HepG2 (cell line): ENCODE measurements around the gene AFF2. TPM values are rescaled to one million over a fixed set of nuclear protein-coding genes. Genes with fewer than 3 reads are reported as not detected.

Experiments
- ATAC-seq: fragments of 200-7000 bp; cut with Tn5 transposase; 3 replicates; pipeline ENCODE4 v1.9.1; 2020; ENCODE audit warnings: mild to moderate bottlenecking, moderate library complexity
- BruUV-seq: library from RNA; stranded (reverse); fragments of 400-500 nt; replicated peaks from 2 replicates; lab custom pipeline; 2021; lab: Mats Ljungman, UMichigan
- CTCF ChIA-PET: fragments of 300-600 bp; formaldehyde crosslinking; extraction: SDS; loops from one replicate; lab custom pipeline; 2021; ENCODE audit warnings: low total read pairs, inconsistent platforms, low intra/inter-chr PET ratio; lab: Yijun Ruan, JAX
- POLR2A ChIA-PET: fragments of 350-600 bp; sonication (Branson Sonifier 250); formaldehyde crosslinking; loops from one replicate; lab custom pipeline; 2020; ENCODE audit warnings: antibody characterized with exemption, inconsistent platforms; lab: Yijun Ruan, JAX
- DNase-seq: peaks from one replicate; pipeline ENCODE4 v3.0.0-alpha.2; 2015; ENCODE audit warnings: low spot score
- FAIRE-seq: peaks from 3 replicates; lab custom pipeline; 2011; peaks lifted over from hg19 to GRCh38; lab: Jason Lieb, UNC
- H2AFZ ChIP-seq: one replicate; pipeline ENCODE4 v1.6.1; 2011; ENCODE audit warnings: low read length, inconsistent platforms
- H3K27ac ChIP-seq: fragments of 300-600 bp; 3 replicates; pipeline ENCODE4 v1.8.0; 2011; ENCODE audit warnings: mixed run types, mild to moderate bottlenecking, mixed read lengths, low read length, inconsistent platforms; ENCODE audit not compliant: insufficient read depth; ENCODE audit errors: extremely low read length
- H3K27me3 ChIP-seq, 2 experiments: fragments of 200-600 bp in 1 of 2; 2 replicates in 1 of 2; 3 replicates in 1 of 2; pipeline versions ENCODE4 v1.6.0 to v1.8.0; 2011; ENCODE audit warnings: low read length in 2 of 2, mild to moderate bottlenecking in 2 of 2, moderate library complexity in 2 of 2, inconsistent platforms in 1 of 2; ENCODE audit not compliant: insufficient read depth in 2 of 2, control insufficient read depth in 1 of 2
- H3K36me3 ChIP-seq, 2 experiments: fragments of 200-600 bp in 1 of 2; replicated peaks in 1 of 2; 2 replicates in 1 of 2; 3 replicates in 1 of 2; pipeline versions ENCODE4 v1.5.1 to v1.8.0; 2011; ENCODE audit warnings: low read length in 2 of 2, inconsistent platforms in 1 of 2; ENCODE audit not compliant: insufficient read depth in 2 of 2, control insufficient read depth in 1 of 2
- H3K4me1 ChIP-seq: 2 replicates; pipeline ENCODE4 v1.5.1; 2012; ENCODE audit warnings: low read length, inconsistent platforms; ENCODE audit not compliant: insufficient read depth
- H3K4me2 ChIP-seq: 2 replicates; pipeline ENCODE4 v1.6.0; 2011; ENCODE audit warnings: low read depth, low read length, inconsistent platforms
- H3K4me3 ChIP-seq, 3 experiments: fragments of 200-600 bp in 1 of 3; sonication (generic), shearing (Covaris generic) in 1 of 3; replicated peaks in 1 of 3; 2 replicates each; pipeline ENCODE4 v1.5.1; 2011 to 2016; ENCODE audit warnings: low read length in 3 of 3, inconsistent platforms in 2 of 3, low read depth in 2 of 3, mild to moderate bottlenecking in 2 of 3, control low read depth in 1 of 3, mixed read lengths in 1 of 3; ENCODE audit not compliant: insufficient read depth in 1 of 3
- H3K79me2 ChIP-seq: one replicate; pipeline ENCODE4 v1.6.1; 2011; ENCODE audit warnings: low read length, inconsistent platforms; ENCODE audit not compliant: insufficient read depth
- H3K9ac ChIP-seq: 2 replicates; pipeline ENCODE4 v1.6.0; 2011; ENCODE audit warnings: mild to moderate bottlenecking, low read depth, low read length, inconsistent platforms; ENCODE audit not compliant: insufficient read depth
- H3K9me3 ChIP-seq: 2 replicates; pipeline ENCODE4 v1.5.1; 2012; ENCODE audit warnings: mild to moderate bottlenecking, low read length
- H4K20me1 ChIP-seq: 2 replicates; pipeline ENCODE4 v1.6.0; 2011; ENCODE audit warnings: inconsistent platforms, mild to moderate bottlenecking, low read length, moderate library complexity; ENCODE audit not compliant: insufficient read depth
- AFF4 ChIP-seq: sonication (generic); formaldehyde crosslinking; IDR thresholded peaks from 2 replicates; pipeline ENCODE4 v1.4.0; 2020; ENCODE audit warnings: missing genetic modification reagents
- CTCF ChIP-seq: sonication (generic); formaldehyde crosslinking; IDR thresholded peaks from 2 replicates; pipeline ENCODE4 v1.5.0; 2020; ENCODE audit warnings: mild to moderate bottlenecking, missing genetic modification reagents, moderate library complexity
- ERF ChIP-seq: IDR thresholded peaks from 2 replicates; pipeline ENCODE4 v1.6.1; 2018; ENCODE audit warnings: missing biosample characterization, missing genetic modification reagents
- HMGXB3 ChIP-seq: sonication (generic); formaldehyde crosslinking; IDR thresholded peaks from 2 replicates; pipeline ENCODE4 v1.4.0; 2020; ENCODE audit warnings: missing genetic modification reagents, borderline replicate concordance
- MAFK ChIP-seq, 2 experiments: IDR thresholded peaks in 1 of 2; conservative IDR thresholded peaks in 1 of 2; 2 replicates each; pipeline ENCODE4 v1.6.1; 2011; ENCODE audit warnings: improper control_type of control experiment in 2 of 2, low read length in 2 of 2
- SCMH1 ChIP-seq: sonication (generic); formaldehyde crosslinking; IDR thresholded peaks from 2 replicates; pipeline ENCODE4 v1.9.0; 2021; ENCODE audit warnings: missing genetic modification reagents, mild to moderate bottlenecking, borderline replicate concordance
- SPEN ChIP-seq: sonication (generic); formaldehyde crosslinking; IDR thresholded peaks from 2 replicates; pipeline ENCODE4 v1.5.1; 2020; ENCODE audit warnings: low read depth, mild to moderate bottlenecking, missing genetic modification reagents
- ZBTB7A ChIP-seq: sonication (generic); formaldehyde crosslinking; IDR thresholded peaks from 2 replicates; pipeline ENCODE4 v1.8.0; 2022; ENCODE audit warnings: mild to moderate bottlenecking, missing genetic modification reagents
- ZMAT3 ChIP-seq: sonication (generic); formaldehyde crosslinking; conservative IDR thresholded peaks from 2 replicates; pipeline ENCODE4 v1.7.0; 2021; ENCODE audit warnings: missing genetic modification reagents
- ZNF513 ChIP-seq: sonication (generic); formaldehyde crosslinking; conservative IDR thresholded peaks from 2 replicates; pipeline ENCODE4 v1.5.0; 2020; ENCODE audit warnings: missing genetic modification reagents
- ZNF7 ChIP-seq: IDR thresholded peaks from 2 replicates; pipeline ENCODE4 v1.6.1; 2016; ENCODE audit warnings: missing biosample characterization, missing genetic modification reagents
- ZSCAN29 ChIP-seq: sonication (generic); formaldehyde crosslinking; conservative IDR thresholded peaks from 2 replicates; pipeline ENCODE4 v1.4.0; 2020; ENCODE audit warnings: mild to moderate bottlenecking, missing genetic modification reagents
- in situ Hi-C: cut with HindIII; loops from 2 replicates; pipeline ENCODE4 v1.10.0; 2017; ENCODE audit warnings: low pct_unique_long_range_greater_than_20kb; ENCODE audit not compliant: extremely low pct_ligation_motif_present
- intact Hi-C: fragments of 100-400 bp; cut with micrococcal nuclease; formaldehyde crosslinking; loops from one replicate; pipeline ENCODE4 v1.10.0; 2022; ENCODE audit not compliant: unreplicated experiment
- polyA plus RNA-seq, 8 experiments: library from polyadenylated mRNA; depleted of rRNA in 3 of 8; stranded (reverse) in 7 of 8; unstranded in 1 of 8; fragments of >200 nt; fragmentation: Illumina TruSeq in 4 of 8; extraction: Trizol in 4 of 8; gene quantifications; 2 replicates each; pipeline versions ENCODE4 v1.2.1 to v1.2.3, GENCODE V29; 2011 to 2016; ENCODE audit warnings: low read depth in 4 of 8, missing spikeins in 1 of 8, mixed read lengths in 1 of 8; ENCODE audit not compliant: insufficient read depth in 1 of 8
- total RNA-seq, 5 experiments: library from RNA; depleted of rRNA; stranded (reverse); fragments of >200 nt; fragmentation: Illumina TruSeq; extraction: Trizol; gene quantifications; 2 replicates each; pipeline ENCODE4 v1.2.3, GENCODE V29; 2016; ENCODE audit warnings: low read depth in 1 of 5

The AFF2 gene
- total and polyA plus RNA-seq, 2 of the 13 experiments (the other 11 are each of a cell fraction or from before 2014, with no cell fraction given), result not detected

GRCh38 chrX:148885203-148885602 lies 384.8 kb downstream of the AFF2 start (continued):
- no peak for TF ChIP-seq ERF (CRISPR knock-in tag)
- no peak for TF ChIP-seq ZBTB7A (CRISPR knock-in tag)
- no peak for TF ChIP-seq SPEN (CRISPR knock-in tag)
- no peak for TF ChIP-seq AFF4 (CRISPR knock-in tag)
- no peak for TF ChIP-seq ZNF513 (CRISPR knock-in tag)
- no peak for TF ChIP-seq SCMH1 (CRISPR knock-in tag)
- TF ChIP-seq ZSCAN29 (CRISPR knock-in tag), result no peak
- TF ChIP-seq ZMAT3 (CRISPR knock-in tag), result no peak

GRCh38 chrX:148893395-148893794 lies 393.0 kb downstream of the AFF2 start:
- CTCF ChIA-PET, result no interaction called here
- intact Hi-C loops (no loop called here), in situ Hi-C loops (no loop called here)
- Histone ChIP-seq H3K4me2 (no peak overlapping the region), H3K4me3 (no peak overlapping the region), H3K36me3 (no peaks in the 10 kb centered on the region), H3K27ac (no peak overlapping the region), H2AFZ (no peak overlapping the region), H3K9me3 (no peaks in the 10 kb centered on the region), H4K20me1 (no peaks in the 10 kb centered on the region), H3K4me1 (no peaks in the 10 kb centered on the region), H3K79me2 (no peaks in the 10 kb centered on the region), H3K27me3 (no peaks in the 10 kb centered on the region), H3K9ac (no peak overlapping the region)
- DNase-seq (no peak), ATAC-seq (no peak), FAIRE-seq (no peak)
- no TSS peak for BruUV-seq
- POLR2A ChIA-PET, result no interaction called here
- TF ChIP-seq CTCF (CRISPR knock-in tag) (no peak), HMGXB3 (CRISPR knock-in tag) (no peak), ZNF7 (CRISPR knock-in tag) (no peak), MAFK (conservative IDR thresholded peaks at IDR 0.05 in 1 of 2, IDR thresholded peaks at IDR 0.05 in 1 of 2; ENCODE audit: low read length in 2 of 2) (peak in 1 of 2 experiments; percentile 71; a peak in 2 of 4 replicates)
